ENCODE data around the gene GARS1.

DNA sequence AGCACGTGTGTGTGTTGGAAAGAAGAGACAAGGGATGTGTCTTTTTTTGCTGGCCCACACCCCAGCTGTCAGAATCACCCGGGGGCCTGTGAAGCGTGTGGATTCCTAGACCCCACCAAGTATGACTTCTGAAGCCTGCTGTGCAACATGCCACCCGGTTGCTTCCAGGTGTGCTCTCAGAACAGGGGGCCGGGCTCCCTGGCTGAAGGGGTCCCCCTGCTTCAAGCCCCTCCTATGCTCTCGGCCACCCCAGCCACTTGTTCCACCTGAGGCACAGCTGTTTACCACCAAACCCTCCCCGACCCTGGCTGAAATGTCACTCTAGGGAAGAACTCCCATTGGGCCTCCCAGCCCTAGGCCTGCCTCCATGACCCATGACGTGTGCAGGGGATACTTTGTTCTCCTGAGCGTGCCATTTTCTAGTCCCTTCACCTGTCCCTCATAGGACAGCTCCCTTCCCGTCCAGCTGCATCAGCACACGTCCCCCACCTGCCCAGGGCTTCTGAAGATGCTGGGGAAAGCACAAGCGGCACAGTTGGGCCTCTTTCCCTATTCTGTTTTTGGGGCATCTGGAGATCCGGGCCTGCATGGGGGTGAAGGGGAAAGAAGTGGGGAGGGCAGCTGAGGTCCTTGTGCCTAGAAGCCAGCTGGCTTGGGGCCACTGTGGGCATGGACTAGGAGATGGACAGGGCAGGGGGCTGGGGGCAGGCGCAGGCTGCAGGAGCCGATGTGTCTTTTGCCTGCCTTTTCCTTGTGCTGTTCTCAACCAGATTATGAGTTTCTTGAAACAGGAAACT, 54.3 kb downstream of the GARS1 start:
- no peak for TF ChIP-seq CTCF (conservative IDR thresholded peaks at IDR 0.05; ENCODE audit: low read length)
- no peak for TF ChIP-seq EZH2phosphoT487 (IDR thresholded peaks at IDR 0.05; ENCODE audit: borderline replicate concordance, low read depth, low read length)
